GM23248 (cell line): ENCODE measurements around the gene TMEM129.

Source experiments
- EZH2 ChIP-seq: fragments of 200-600 bp; sonication (generic); IDR thresholded peaks from 2 replicates; pipeline ENCODE4 v1.6.1; 2018; ENCODE audit warnings: antibody characterized with exemption, mild to moderate bottlenecking; ENCODE audit not compliant: insufficient read depth, poor library complexity, severe bottlenecking
- EZH2phosphoT487 ChIP-seq: fragments of 200-600 bp; sonication (generic); IDR thresholded peaks from 2 replicates; pipeline ENCODE4 v1.6.1; 2018; ENCODE audit warnings: antibody characterized with exemption, moderate library complexity, mild to moderate bottlenecking, low read depth; ENCODE audit not compliant: insufficient read depth

GRCh38 chr4:1669270-1669669 is 51.9 kb downstream of the TMEM129 start:
- no peak for TF ChIP-seq EZH2
- no peak for TF ChIP-seq EZH2phosphoT487
